Esophagus squamous epithelium (tissue), 5 donors: Measurements from ENCODE around the gene ERAS. TPM values are rescaled to one million over a fixed set of nuclear protein-coding genes. Genes with fewer than 3 reads are reported as not detected.

ENCODE experiments used
- DNase-seq: peaks from one replicate; lab custom pipeline; 2025; lab: John Stamatoyannopoulos, UW
- H3K27ac ChIP-seq, 4 donors: fragments of 200-600 bp; sonication (generic); one replicate each; pipeline ENCODE4 v1.5.1; 2016 to 2019; ENCODE audit warnings: mild to moderate bottlenecking in 1 of 4
- H3K27me3 ChIP-seq, 4 donors: fragments of 200-600 bp; sonication (generic); 1 replicate in 3 of 4; 2 replicates in 1 of 4; pipeline versions ENCODE4 v1.5.1 to v1.6.0; 2017 to 2021; ENCODE audit warnings: antibody characterized with exemption in 1 of 4
- H3K36me3 ChIP-seq, 3 donors: fragments of 200-600 bp; sonication (generic); one replicate each; pipeline ENCODE4 v1.5.1; 2016 to 2019
- H3K4me1 ChIP-seq, 3 donors: fragments of 200-600 bp; sonication (generic); one replicate each; pipeline ENCODE4 v1.5.1; 2017 to 2019
- H3K4me3 ChIP-seq, 4 donors: fragments of 200-600 bp; sonication (generic); 1 replicate in 3 of 4; 2 replicates in 1 of 4; pipeline ENCODE4 v1.5.1; 2016 to 2019; ENCODE audit warnings: mild to moderate bottlenecking in 2 of 4, moderate library complexity in 1 of 4
- H3K9me3 ChIP-seq, 3 donors: fragments of 200-600 bp; sonication (generic); one replicate each; pipeline ENCODE4 v1.5.1; 2016 to 2019
- CTCF ChIP-seq, 6 experiments: fragments of 450-650 bp in 4 of 6; fragments of 200-600 bp in 2 of 6; sonication (generic) in 2 of 6; IDR thresholded peaks; one replicate each; pipeline ENCODE4 v1.5.1; 2016 to 2019; ENCODE audit warnings: antibody characterized with exemption in 6 of 6, mild to moderate bottlenecking in 4 of 6, moderate library complexity in 4 of 6
- POLR2A ChIP-seq, 4 donors: fragments of 450-650 bp; IDR thresholded peaks; one replicate each; pipeline ENCODE4 v1.6.1; 2017; ENCODE audit warnings: antibody characterized with exemption in 4 of 4, mild to moderate bottlenecking in 4 of 4, moderate library complexity in 3 of 4
- WGBS, 2 donors: methylation state at CpG; one replicate each; pipeline ENCODE4 v1.1.5; 2018; 5-methylcytosine and 5-hydroxymethylcytosine counted together
- intact Hi-C: fragments of 100-400 bp; cut with DNase I; formaldehyde crosslinking; loops from one replicate; pipeline ENCODE4 v1.15.0; 2022
- total RNA-seq, 4 donors: library from RNA; depleted of rRNA; stranded (reverse); fragments of >200 nt; gene quantifications; one replicate each; pipeline ENCODE4 v1.1.0, GENCODE V29; 2016
- donor health status: DM: yes; HTN: yes; CAD: no.

ERAS gene
- total RNA-seq, 4 donors from 2014 or later: not detected

- H3K4me3 ChIP-seq: no peak overlapping the region
- DNase-seq: no peak
- no peak for TF ChIP-seq POLR2A (IDR thresholded peaks at IDR 0.05)
- no peak for TF ChIP-seq CTCF (IDR thresholded peaks at IDR 0.05)
- H3K36me3 ChIP-seq: no peaks in the 10 kb centered on the region
- intact Hi-C loops: no loop called here
- peaks cover 0 to 30% (median 3%) of the 10 kb centered on the region in 3 donors for H3K4me1 ChIP-seq
- no peak overlapping the region for H3K27ac ChIP-seq
- peaks cover 0 to 81% (median 5%) of the 10 kb centered on the region in 4 donors for H3K27me3 ChIP-seq
- no CpG with 5 or more reads among the region's 58 CpGs for WGBS, 2 donors
- no peaks in the 10 kb centered on the region for H3K9me3 ChIP-seq
Observed at GRCh38 chrX:48831136-48831908, 5.0 kb downstream of the ERAS start.

- TF ChIP-seq CTCF (IDR thresholded peaks at IDR 0.05): no peak
- TF ChIP-seq POLR2A (IDR thresholded peaks at IDR 0.05): no peak
- Histone ChIP-seq H3K27ac (no peak overlapping the region), H3K9me3 (no peaks in the 10 kb centered on the region), H3K36me3 (no peaks in the 10 kb centered on the region), H3K4me3 (no peak overlapping the region), H3K4me1 (peaks cover 0 to 24% (median 3%) of the 10 kb centered on the region in 3 donors), H3K27me3 (peaks cover 0 to 75% (median 5%) of the 10 kb centered on the region in 4 donors)
- DNase-seq: no peak
- intact Hi-C loops: no loop called here
- WGBS, 2 donors: no CpG with 5 or more reads among the region's 57 CpGs
Observed at GRCh38 chrX:48831909-48832291, 5.6 kb downstream of the ERAS start.

GRCh38 chrX:48833542-48834138 lies 7.3 kb downstream of the ERAS start:
- WGBS, 2 donors: 36 to 51% methylated on average over 9 of the region's 9 CpGs
- H3K9me3 ChIP-seq: no peaks in the 10 kb centered on the region
- intact Hi-C loops: no loop called here
- H3K27ac ChIP-seq: no peak overlapping the region
- no peak for DNase-seq
- H3K4me1 ChIP-seq: peaks cover 0 to 22% (median 3%) of the 10 kb centered on the region in 3 donors
- TF ChIP-seq CTCF (IDR thresholded peaks at IDR 0.05) (no peak), POLR2A (IDR thresholded peaks at IDR 0.05) (no peak)
- no peaks in the 10 kb centered on the region for H3K36me3 ChIP-seq
- H3K27me3 ChIP-seq: peaks cover 0 to 68% (median 5%) of the 10 kb centered on the region in 4 donors
- H3K4me3 ChIP-seq: no peak overlapping the region

GRCh38 chrX:48834383-48834709 lies 8.0 kb downstream of the ERAS start:
- Histone ChIP-seq H3K27ac (no peak overlapping the region), H3K27me3 (peaks cover 0 to 64% (median 5%) of the 10 kb centered on the region in 4 donors), H3K9me3 (no peaks in the 10 kb centered on the region), H3K4me1 (peaks cover 0 to 22% (median 3%) of the 10 kb centered on the region in 3 donors), H3K4me3 (no peak overlapping the region), H3K36me3 (no peaks in the 10 kb centered on the region)
- 14 to 23% methylated on average over 1 to 6 of the region's 7 CpGs for WGBS, 2 donors
- TF ChIP-seq POLR2A (IDR thresholded peaks at IDR 0.05) (no peak), CTCF (IDR thresholded peaks at IDR 0.05) (no peak)
- DNase-seq: no peak
- intact Hi-C loops: no loop called here
